Esophagus squamous epithelium (tissue), 5 donors: ENCODE results near the gene ELL2. TPM values are rescaled to one million over a fixed set of nuclear protein-coding genes. Genes with fewer than 3 reads are reported as not detected.

Experiments
- DNase-seq: peaks from one replicate; lab custom pipeline; 2025; lab: John Stamatoyannopoulos, UW
- H3K27ac ChIP-seq, 4 donors: fragments of 200-600 bp; sonication (generic); one replicate each; pipeline ENCODE4 v1.5.1; 2016 to 2019; ENCODE audit warnings: mild to moderate bottlenecking in 1 of 4
- H3K27me3 ChIP-seq, 4 donors: fragments of 200-600 bp; sonication (generic); 1 replicate in 3 of 4; 2 replicates in 1 of 4; pipeline versions ENCODE4 v1.5.1 to v1.6.0; 2017 to 2021; ENCODE audit warnings: antibody characterized with exemption in 1 of 4
- H3K36me3 ChIP-seq, 3 donors: fragments of 200-600 bp; sonication (generic); one replicate each; pipeline ENCODE4 v1.5.1; 2016 to 2019
- H3K4me1 ChIP-seq, 3 donors: fragments of 200-600 bp; sonication (generic); one replicate each; pipeline ENCODE4 v1.5.1; 2017 to 2019
- H3K4me3 ChIP-seq, 4 donors: fragments of 200-600 bp; sonication (generic); 1 replicate in 3 of 4; 2 replicates in 1 of 4; pipeline ENCODE4 v1.5.1; 2016 to 2019; ENCODE audit warnings: mild to moderate bottlenecking in 2 of 4, moderate library complexity in 1 of 4
- H3K9me3 ChIP-seq, 3 donors: fragments of 200-600 bp; sonication (generic); one replicate each; pipeline ENCODE4 v1.5.1; 2016 to 2019
- POLR2A ChIP-seq, 4 donors: fragments of 450-650 bp; IDR thresholded peaks; one replicate each; pipeline ENCODE4 v1.6.1; 2017; ENCODE audit warnings: antibody characterized with exemption in 4 of 4, mild to moderate bottlenecking in 4 of 4, moderate library complexity in 3 of 4
- WGBS, 2 donors: methylation state at CpG; one replicate each; pipeline ENCODE4 v1.1.5; 2018; 5-methylcytosine and 5-hydroxymethylcytosine counted together
- intact Hi-C: fragments of 100-400 bp; cut with DNase I; formaldehyde crosslinking; loops from one replicate; pipeline ENCODE4 v1.15.0; 2022
- total RNA-seq, 4 donors: library from RNA; depleted of rRNA; stranded (reverse); fragments of >200 nt; gene quantifications; one replicate each; pipeline ENCODE4 v1.1.0, GENCODE V29; 2016
- TF ChIP-seq, protein P1 (sequence below), 6 experiments: fragments of 450-650 bp in 4 of 6; fragments of 200-600 bp in 2 of 6; sonication (generic) in 2 of 6; IDR thresholded peaks; one replicate each; pipeline ENCODE4 v1.5.1; 2016 to 2019; ENCODE audit warnings: antibody characterized with exemption in 6 of 6, mild to moderate bottlenecking in 4 of 6, moderate library complexity in 4 of 6
- donor health status: DM: yes; HTN: yes; CAD: no.

Gene ELL2
- total RNA-seq, 4 donors from 2014 or later, result 74.9 to 124 (median 121) TPM

DNA sequence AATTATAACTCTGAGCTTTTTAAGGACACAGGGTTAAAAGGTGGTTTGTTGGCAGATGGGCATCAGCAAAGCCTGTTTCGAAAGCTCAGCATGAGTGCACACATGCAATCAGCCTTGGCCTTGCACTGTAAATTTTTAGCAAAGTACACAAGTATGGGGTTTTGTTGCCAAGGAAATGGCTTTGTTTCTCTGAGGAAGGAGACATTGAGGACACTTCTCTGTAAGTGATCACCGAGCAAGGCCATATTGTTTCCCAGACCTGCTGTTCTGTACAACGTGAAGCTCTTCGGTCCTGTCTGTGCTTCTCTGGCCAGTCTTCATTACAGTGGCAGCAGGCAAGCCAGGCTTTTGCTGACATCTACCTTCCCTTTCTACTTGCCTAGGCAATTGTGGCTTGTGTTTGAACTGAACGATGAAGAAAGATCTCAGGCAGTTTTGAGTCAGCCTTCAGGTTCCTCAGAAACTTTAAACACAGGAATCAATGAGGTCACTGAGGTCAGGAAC is 111.2 kb downstream of the ELL2 start:
- H3K27ac ChIP-seq, result peak overlapping the region in 1 of 4 donors; percentile 21
- TF ChIP-seq, protein P1, sequence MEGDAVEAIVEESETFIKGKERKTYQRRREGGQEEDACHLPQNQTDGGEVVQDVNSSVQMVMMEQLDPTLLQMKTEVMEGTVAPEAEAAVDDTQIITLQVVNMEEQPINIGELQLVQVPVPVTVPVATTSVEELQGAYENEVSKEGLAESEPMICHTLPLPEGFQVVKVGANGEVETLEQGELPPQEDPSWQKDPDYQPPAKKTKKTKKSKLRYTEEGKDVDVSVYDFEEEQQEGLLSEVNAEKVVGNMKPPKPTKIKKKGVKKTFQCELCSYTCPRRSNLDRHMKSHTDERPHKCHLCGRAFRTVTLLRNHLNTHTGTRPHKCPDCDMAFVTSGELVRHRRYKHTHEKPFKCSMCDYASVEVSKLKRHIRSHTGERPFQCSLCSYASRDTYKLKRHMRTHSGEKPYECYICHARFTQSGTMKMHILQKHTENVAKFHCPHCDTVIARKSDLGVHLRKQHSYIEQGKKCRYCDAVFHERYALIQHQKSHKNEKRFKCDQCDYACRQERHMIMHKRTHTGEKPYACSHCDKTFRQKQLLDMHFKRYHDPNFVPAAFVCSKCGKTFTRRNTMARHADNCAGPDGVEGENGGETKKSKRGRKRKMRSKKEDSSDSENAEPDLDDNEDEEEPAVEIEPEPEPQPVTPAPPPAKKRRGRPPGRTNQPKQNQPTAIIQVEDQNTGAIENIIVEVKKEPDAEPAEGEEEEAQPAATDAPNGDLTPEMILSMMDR (IDR thresholded peaks at IDR 0.05), result no peak
- no peak for TF ChIP-seq POLR2A (IDR thresholded peaks at IDR 0.05)
- no peak for DNase-seq
- WGBS, 2 donors, result 84 to 88% methylated on average over 5 of the region's 5 CpGs
- peaks cover 0 to 7% (median 5%) of the 10 kb centered on the region in 3 donors for H3K4me1 ChIP-seq
- intact Hi-C loops, result no loop called here
- no peaks in the 10 kb centered on the region for H3K36me3 ChIP-seq
- H3K27me3 ChIP-seq, result no peaks in the 10 kb centered on the region
- H3K4me3 ChIP-seq, result no peak overlapping the region
- no peaks in the 10 kb centered on the region for H3K9me3 ChIP-seq

DNA sequence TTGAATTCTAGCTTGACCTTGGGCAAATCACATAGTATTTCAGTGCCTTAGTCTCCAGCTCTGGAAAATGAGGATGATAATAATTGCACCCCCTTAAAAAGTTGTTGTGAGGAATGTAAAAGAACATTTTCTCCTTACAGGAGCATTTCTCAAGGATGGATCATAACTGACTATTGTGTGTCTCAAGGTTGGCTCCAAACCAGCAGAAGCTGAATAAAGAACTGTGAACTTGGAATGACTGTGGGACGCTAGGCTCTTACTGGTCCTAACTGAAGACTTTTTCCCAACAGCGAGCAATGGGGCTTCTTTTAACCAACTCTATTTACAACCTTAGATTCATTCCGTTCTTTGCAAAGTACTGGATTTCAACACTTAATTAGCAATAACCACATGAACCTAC is 113.0 kb downstream of the ELL2 start:
- Histone ChIP-seq H3K36me3 (no peaks in the 10 kb centered on the region), H3K27me3 (no peaks in the 10 kb centered on the region), H3K27ac (no peak overlapping the region), H3K4me1 (peaks cover 0 to 7% (median 5%) of the 10 kb centered on the region in 3 donors), H3K9me3 (no peaks in the 10 kb centered on the region), H3K4me3 (no peak overlapping the region)
- TF ChIP-seq POLR2A (IDR thresholded peaks at IDR 0.05), result no peak
- TF ChIP-seq, protein P1 (IDR thresholded peaks at IDR 0.05), result no peak
- WGBS, 2 donors, result 65 to 67% methylated on average over 3 of the region's 3 CpGs
- no peak for DNase-seq
- intact Hi-C loops, result loop anchor here (5.0 kb wide), 2 partner anchors 66 to 201 kb away; partner anchors contain the start of gene RFESD

DNA sequence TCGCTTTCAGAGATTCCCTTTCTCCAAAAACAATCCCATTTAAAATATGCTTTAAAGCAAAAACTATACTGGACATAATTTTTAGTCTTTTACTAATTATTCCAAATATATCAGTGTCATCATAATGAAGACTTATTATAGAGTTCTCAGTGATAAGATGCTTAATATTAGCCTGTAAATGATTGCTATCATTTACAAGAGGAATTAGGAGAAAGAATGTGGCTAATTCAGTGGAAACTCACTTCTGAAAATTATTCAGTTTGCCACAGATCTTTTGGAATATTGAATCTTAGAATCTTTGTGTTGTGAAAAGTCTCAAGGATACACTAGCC is 114.4 kb downstream of the ELL2 start:
- no peak for DNase-seq
- no peaks in the 10 kb centered on the region for H3K27me3 ChIP-seq
- H3K4me1 ChIP-seq, result peaks cover 0 to 19% (median 13%) of the 10 kb centered on the region in 3 donors
- no peaks in the 10 kb centered on the region for H3K36me3 ChIP-seq
- H3K9me3 ChIP-seq, result no peaks in the 10 kb centered on the region
- no peak overlapping the region for H3K4me3 ChIP-seq
- WGBS, 2 donors, result 11% methylated on average over 1 of the region's 1 CpG
- TF ChIP-seq, protein P1 (IDR thresholded peaks at IDR 0.05), result peak in 1 of 6 experiments; percentile 20
- no peak for TF ChIP-seq POLR2A (IDR thresholded peaks at IDR 0.05)
- intact Hi-C loops, result loop anchor here (5.0 kb wide), 2 partner anchors 65 to 200 kb away; partner anchors contain the start of gene RFESD
- H3K27ac ChIP-seq, result no peak overlapping the region

DNA sequence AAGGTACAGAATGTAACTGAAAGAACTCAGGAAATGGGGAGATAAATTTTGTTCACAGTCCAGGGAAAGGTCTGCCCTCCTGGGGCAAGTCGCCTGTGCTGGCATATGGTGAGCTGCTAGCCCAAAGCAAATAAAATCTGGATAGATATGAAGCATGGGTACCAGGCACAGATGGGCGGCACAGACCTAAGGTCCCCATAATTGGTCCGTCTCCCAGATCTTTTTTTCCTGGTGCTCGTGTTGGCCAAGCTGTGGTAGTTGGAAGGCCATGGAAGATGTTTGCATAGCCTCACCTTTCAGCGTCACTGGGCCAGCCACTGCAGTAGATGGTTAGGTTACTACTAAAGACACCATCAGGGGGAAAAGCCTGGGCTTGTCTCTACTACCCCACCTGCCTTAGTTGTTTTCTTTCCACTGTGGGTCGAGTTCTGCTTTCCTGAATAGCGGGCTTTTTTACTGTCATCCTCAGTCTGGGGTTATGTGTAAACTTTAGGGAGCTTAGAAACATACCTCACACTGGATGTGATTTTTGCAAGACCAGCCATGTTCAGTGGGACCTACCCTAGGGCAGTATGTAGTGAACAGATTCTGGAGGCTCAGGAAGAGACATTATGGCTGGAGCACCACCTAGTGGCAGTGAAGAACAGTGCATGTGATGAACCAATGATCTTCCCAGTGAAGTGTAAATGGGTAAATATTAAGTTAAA is 114.9 kb downstream of the ELL2 start:
- Histone ChIP-seq H3K27me3 (no peaks in the 10 kb centered on the region), H3K4me3 (no peak overlapping the region), H3K36me3 (no peaks in the 10 kb centered on the region), H3K27ac (peak overlapping the region in 1 of 4 donors; percentile 16), H3K9me3 (no peaks in the 10 kb centered on the region), H3K4me1 (peaks cover 0 to 24% (median 13%) of the 10 kb centered on the region in 3 donors)
- TF ChIP-seq POLR2A (IDR thresholded peaks at IDR 0.05), result no peak
- TF ChIP-seq, protein P1 (IDR thresholded peaks at IDR 0.05), result peak; percentile 63 to 96 (median 96)
- 55 to 63% methylated on average over 7 of the region's 7 CpGs for WGBS, 2 donors
- DNase-seq, result no peak
- intact Hi-C loops, result loop anchor here (5.0 kb wide), 2 partner anchors 64 to 199 kb away; partner anchors contain the start of gene RFESD

DNA sequence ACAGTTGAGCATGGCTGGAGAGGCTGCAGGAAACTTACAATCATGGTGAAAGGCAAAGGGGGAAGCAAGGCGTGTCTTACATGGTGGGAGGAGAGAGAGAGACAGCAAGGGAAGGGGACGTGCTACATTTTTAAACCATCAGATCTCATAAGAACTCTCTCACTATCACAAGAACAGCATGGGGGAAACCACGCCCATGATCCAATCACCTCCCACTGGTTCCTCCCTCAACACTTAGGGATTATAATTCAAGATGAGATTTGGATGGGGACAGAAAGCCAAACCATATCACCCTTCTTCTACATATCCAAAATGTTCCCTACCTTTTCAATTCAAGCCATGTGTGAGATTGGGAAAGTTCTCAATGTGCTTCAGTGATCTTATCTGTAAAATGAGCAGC is 116.3 kb downstream of the ELL2 start:
- H3K4me3 ChIP-seq, result no peak overlapping the region
- H3K27ac ChIP-seq, result no peak overlapping the region
- no peaks in the 10 kb centered on the region for H3K9me3 ChIP-seq
- TF ChIP-seq POLR2A (IDR thresholded peaks at IDR 0.05), result no peak
- TF ChIP-seq, protein P1 (IDR thresholded peaks at IDR 0.05), result no peak
- peaks cover 0 to 35% (median 13%) of the 10 kb centered on the region in 3 donors for H3K4me1 ChIP-seq
- intact Hi-C loops, result loop anchor here (5.0 kb wide), 2 partner anchors 63 to 198 kb away; partner anchors contain the start of gene RFESD
- no peak for DNase-seq
- H3K36me3 ChIP-seq, result no peaks in the 10 kb centered on the region
- H3K27me3 ChIP-seq, result no peaks in the 10 kb centered on the region
- 70 to 86% methylated on average over 3 of the region's 3 CpGs for WGBS, 2 donors
